PC-3 (cell line): ENCODE measurements around the gene TTC22. TPM values are rescaled to one million over a fixed set of nuclear protein-coding genes. Genes with fewer than 3 reads are reported as not detected.

ENCODE experiments used
- ATAC-seq: fragments of 200-7000 bp; cut with Tn5 transposase; 2 replicates; pipeline ENCODE4 v1.9.1; 2020; ENCODE audit warnings: mild to moderate bottlenecking, moderate library complexity
- BruUV-seq: library from RNA; stranded (reverse); fragments of 400-500 nt; replicated peaks from 2 replicates; lab custom pipeline; 2021; lab: Mats Ljungman, UMichigan
- CTCF ChIA-PET: fragments of 300-600 bp; sonication (Branson Sonifier 250); formaldehyde crosslinking; loops from one replicate; lab custom pipeline; 2022; ENCODE audit warnings: antibody characterized with exemption; lab: Charles Lee
- POLR2A ChIA-PET: fragments of 300-600 bp; sonication (Branson Sonifier 250); formaldehyde crosslinking; loops from one replicate; lab custom pipeline; 2022; ENCODE audit warnings: antibody characterized with exemption; ENCODE audit not compliant: unreplicated experiment; lab: Charles Lee
- DNase-seq: peaks from one replicate; pipeline ENCODE4 v3.0.0-alpha.2; 2015
- H2AFZ ChIP-seq: fragments of 300-600 bp; sonication (generic); 2 replicates; pipeline ENCODE4 v1.6.0; 2016; ENCODE audit warnings: antibody characterized with exemption, low read length
- H3F3A ChIP-seq: fragments of 300-600 bp; sonication (generic); one replicate; pipeline ENCODE4 v1.6.0; 2017; ENCODE audit warnings: antibody characterized with exemption, low read length, control low read depth, mild to moderate bottlenecking; ENCODE audit not compliant: unreplicated experiment
- H3K27ac ChIP-seq: fragments of 300-600 bp; sonication (generic); 2 replicates; pipeline ENCODE4 v1.5.1; 2016; ENCODE audit warnings: mild to moderate bottlenecking, low read length
- H3K27me3 ChIP-seq: fragments of 300-600 bp; sonication (generic); 2 replicates; pipeline ENCODE4 v1.6.1; 2016; ENCODE audit warnings: low read length, mixed read lengths
- H3K36me3 ChIP-seq: fragments of 300-600 bp; sonication (generic); 2 replicates; pipeline ENCODE4 v1.6.1; 2016; ENCODE audit warnings: low read depth, mixed run types, low read length, mixed read lengths
- H3K4me1 ChIP-seq: fragments of 300-600 bp; sonication (generic); 2 replicates; pipeline ENCODE4 v1.5.1; 2016; ENCODE audit warnings: low read length; ENCODE audit not compliant: insufficient read depth
- H3K4me2 ChIP-seq: fragments of 300-600 bp; sonication (generic); 2 replicates; pipeline ENCODE4 v1.6.0; 2016; ENCODE audit warnings: low read length
- H3K4me3 ChIP-seq: fragments of 300-600 bp; sonication (generic); 2 replicates; pipeline ENCODE4 v1.5.1; 2016; ENCODE audit warnings: mild to moderate bottlenecking, low read length, mixed read lengths
- H3K79me2 ChIP-seq: fragments of 300-600 bp; sonication (generic); 2 replicates; pipeline ENCODE4 v1.6.1; 2017; ENCODE audit warnings: low read length, mixed read lengths
- H3K9ac ChIP-seq: fragments of 300-600 bp; sonication (generic); 2 replicates; pipeline ENCODE4 v1.6.0; 2016; ENCODE audit warnings: mild to moderate bottlenecking, low read length
- H3K9me2 ChIP-seq: fragments of 300-600 bp; sonication (generic); replicated peaks from 2 replicates; pipeline ENCODE4 v1.6.1; 2016; ENCODE audit warnings: mixed run types, low read length, mixed read lengths
- H3K9me3 ChIP-seq: fragments of 300-600 bp; sonication (generic); 2 replicates; pipeline ENCODE4 v1.6.1; 2016; ENCODE audit warnings: low read length, mixed read lengths
- H4K20me1 ChIP-seq: fragments of 300-600 bp; sonication (generic); 2 replicates; pipeline ENCODE4 v1.6.1; 2016; ENCODE audit warnings: low read length, mixed read lengths
- EZH2 ChIP-seq: fragments of 300-600 bp; sonication (generic); IDR thresholded peaks from one replicate; pipeline ENCODE4 v1.6.1; 2017; ENCODE audit warnings: antibody characterized with exemption, mild to moderate bottlenecking, low read length; ENCODE audit not compliant: unreplicated experiment
- EZH2phosphoT487 ChIP-seq: fragments of 300-600 bp; sonication (generic); IDR thresholded peaks from 2 replicates; pipeline ENCODE4 v1.6.1; 2018; ENCODE audit warnings: mild to moderate bottlenecking, antibody characterized with exemption, low read length, borderline replicate concordance
- intact Hi-C: fragments of 100-400 bp; cut with micrococcal nuclease; formaldehyde crosslinking; loops from 2 replicates; pipeline ENCODE4 v1.9.0; 2023
- total RNA-seq: library from RNA; depleted of rRNA; stranded (reverse); fragments of >200 nt; gene quantifications from 2 replicates; pipeline ENCODE4 v1.2.3, GENCODE V29; 2014
- TF ChIP-seq, protein P1 (sequence below): fragments of 300-600 bp; sonication (generic); conservative IDR thresholded peaks from 2 replicates; pipeline ENCODE4 v1.5.1; 2017; ENCODE audit warnings: antibody characterized with exemption, low read depth, mild to moderate bottlenecking, low read length

Gene TTC22
- total RNA-seq, 1 experiment from 2014 or later = 21.8 TPM

DNA sequence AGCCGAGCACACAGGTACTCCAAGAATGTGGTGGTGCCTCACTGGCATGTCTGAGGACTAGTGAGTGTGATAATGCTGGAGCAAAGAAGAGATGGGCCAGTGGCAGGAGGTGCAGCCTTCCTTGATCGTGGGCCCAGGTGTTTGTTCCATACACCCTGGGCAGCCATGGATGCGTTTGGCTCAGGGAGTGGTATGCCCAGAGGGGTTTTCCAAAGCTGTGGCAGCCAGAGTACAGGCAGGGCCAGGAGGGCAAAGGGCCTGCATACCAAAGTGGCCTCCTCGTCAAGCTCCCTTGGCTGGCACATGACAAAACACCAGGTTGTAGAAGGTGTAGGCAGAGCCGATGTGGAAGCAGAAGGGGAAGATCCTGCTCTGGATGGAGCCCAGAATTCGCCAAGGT lies 55.8 kb downstream of the TTC22 start:
- TF ChIP-seq, protein P1, sequence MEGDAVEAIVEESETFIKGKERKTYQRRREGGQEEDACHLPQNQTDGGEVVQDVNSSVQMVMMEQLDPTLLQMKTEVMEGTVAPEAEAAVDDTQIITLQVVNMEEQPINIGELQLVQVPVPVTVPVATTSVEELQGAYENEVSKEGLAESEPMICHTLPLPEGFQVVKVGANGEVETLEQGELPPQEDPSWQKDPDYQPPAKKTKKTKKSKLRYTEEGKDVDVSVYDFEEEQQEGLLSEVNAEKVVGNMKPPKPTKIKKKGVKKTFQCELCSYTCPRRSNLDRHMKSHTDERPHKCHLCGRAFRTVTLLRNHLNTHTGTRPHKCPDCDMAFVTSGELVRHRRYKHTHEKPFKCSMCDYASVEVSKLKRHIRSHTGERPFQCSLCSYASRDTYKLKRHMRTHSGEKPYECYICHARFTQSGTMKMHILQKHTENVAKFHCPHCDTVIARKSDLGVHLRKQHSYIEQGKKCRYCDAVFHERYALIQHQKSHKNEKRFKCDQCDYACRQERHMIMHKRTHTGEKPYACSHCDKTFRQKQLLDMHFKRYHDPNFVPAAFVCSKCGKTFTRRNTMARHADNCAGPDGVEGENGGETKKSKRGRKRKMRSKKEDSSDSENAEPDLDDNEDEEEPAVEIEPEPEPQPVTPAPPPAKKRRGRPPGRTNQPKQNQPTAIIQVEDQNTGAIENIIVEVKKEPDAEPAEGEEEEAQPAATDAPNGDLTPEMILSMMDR = no peak
- TF ChIP-seq EZH2 (no peak), EZH2phosphoT487 (no peak)
- DNase-seq = no peak
- Histone ChIP-seq H3K4me2 (no peak overlapping the region), H3K9ac (no peak overlapping the region), H3K36me3 (peaks cover 22% of the 10 kb centered on the region), H3F3A (no peaks in the 10 kb centered on the region), H3K4me1 (no peaks in the 10 kb centered on the region), H3K27me3 (no peaks in the 10 kb centered on the region), H3K27ac (no peak overlapping the region), H3K4me3 (no peak overlapping the region), H3K9me3 (no peaks in the 10 kb centered on the region), H4K20me1 (no peaks in the 10 kb centered on the region), H3K79me2 (no peaks in the 10 kb centered on the region), H2AFZ (no peak overlapping the region), H3K9me2 (no peaks in the 10 kb centered on the region)
- CTCF ChIA-PET = no interaction called here
- BruUV-seq = TSS peak; percentile 21
- ATAC-seq = no peak
- POLR2A ChIA-PET = no interaction called here
- intact Hi-C loops = no loop called here

DNA sequence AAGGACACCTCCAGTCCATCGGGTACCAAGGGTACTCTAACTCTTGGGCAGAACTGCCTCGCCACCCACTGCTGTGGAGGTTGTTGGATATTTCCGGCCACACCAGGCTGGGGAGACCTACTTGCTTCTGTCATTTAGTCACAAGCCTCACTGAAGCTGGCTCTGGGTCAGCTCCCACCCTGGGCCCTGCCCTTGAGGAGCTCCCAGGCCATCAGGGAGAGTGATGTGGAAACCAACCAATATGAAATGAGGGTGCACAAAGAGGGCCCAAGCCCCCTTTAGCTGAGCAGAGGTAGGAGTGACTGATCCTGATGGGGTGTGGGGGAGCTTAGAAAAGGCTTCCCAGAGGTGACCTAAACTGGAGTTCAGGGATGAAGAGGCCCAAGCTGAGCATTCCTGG lies 56.4 kb downstream of the TTC22 start:
- Histone ChIP-seq H2AFZ (no peak overlapping the region), H3K27me3 (no peaks in the 10 kb centered on the region), H3F3A (no peaks in the 10 kb centered on the region), H3K4me1 (no peaks in the 10 kb centered on the region), H3K4me2 (no peak overlapping the region), H3K4me3 (no peak overlapping the region), H3K9ac (no peak overlapping the region), H3K36me3 (peaks cover 23% of the 10 kb centered on the region), H3K9me3 (no peaks in the 10 kb centered on the region), H3K9me2 (no peaks in the 10 kb centered on the region), H3K79me2 (no peaks in the 10 kb centered on the region), H3K27ac (no peak overlapping the region), H4K20me1 (no peaks in the 10 kb centered on the region)
- POLR2A ChIA-PET = no interaction called here
- no peak for DNase-seq
- CTCF ChIA-PET = no interaction called here
- TF ChIP-seq, protein P1 = no peak
- no peak for TF ChIP-seq EZH2phosphoT487
- no peak for TF ChIP-seq EZH2
- no peak for ATAC-seq
- intact Hi-C loops = no loop called here
- no TSS peak for BruUV-seq

DNA sequence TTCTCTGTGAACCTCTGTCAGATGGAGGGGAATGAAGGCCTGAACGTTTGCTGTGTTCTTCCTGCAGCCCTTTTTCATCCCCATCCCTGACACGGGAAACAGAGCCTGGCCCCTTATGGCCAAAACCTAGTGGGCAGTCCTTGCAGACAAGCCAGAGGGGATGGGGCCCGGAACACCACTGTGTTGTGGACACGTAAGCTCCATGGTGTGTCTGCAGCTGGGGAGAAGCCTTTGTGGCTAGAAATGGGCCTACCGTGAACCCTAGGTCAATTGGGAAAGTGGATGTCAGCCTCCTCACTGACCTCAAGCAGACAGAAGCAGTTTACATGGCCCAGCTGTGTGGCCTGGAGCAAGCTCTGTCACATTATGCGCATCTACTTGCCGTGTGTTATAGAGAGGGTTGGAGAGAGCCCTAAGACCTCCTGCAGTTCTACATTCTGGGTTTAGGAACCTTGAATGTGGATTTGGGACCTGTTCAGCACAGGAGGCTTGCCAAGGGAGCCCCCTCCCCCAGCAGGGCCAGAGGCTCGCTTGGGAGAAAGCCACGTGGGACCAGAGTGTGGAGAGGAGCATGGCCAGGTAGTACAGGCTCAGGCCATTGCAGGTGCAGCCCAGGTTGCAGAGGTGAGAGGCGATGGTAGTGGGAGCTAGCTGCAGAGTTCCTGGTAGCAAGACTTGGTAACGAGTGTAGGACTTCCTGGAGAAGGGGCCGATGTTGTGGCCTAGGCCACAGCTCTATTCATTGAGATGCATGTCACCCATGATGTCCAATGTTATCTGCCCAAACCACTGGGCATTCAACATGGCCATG lies 57.5 kb downstream of the TTC22 start:
- H4K20me1 ChIP-seq = no peaks in the 10 kb centered on the region
- CTCF ChIA-PET = no interaction called here

More for the DNA sequence above, 57.5 kb downstream of the TTC22 start:
- POLR2A ChIA-PET = no interaction called here
- Histone ChIP-seq H2AFZ (no peak overlapping the region), H3K4me3 (no peak overlapping the region), H3K9me2 (no peaks in the 10 kb centered on the region), H3K9ac (no peak overlapping the region), H3K4me1 (no peaks in the 10 kb centered on the region), H3K9me3 (no peaks in the 10 kb centered on the region), H3K27ac (no peak overlapping the region), H3K36me3 (peaks cover 30% of the 10 kb centered on the region), H3K79me2 (no peaks in the 10 kb centered on the region), H3F3A (no peaks in the 10 kb centered on the region), H3K4me2 (no peak overlapping the region), H3K27me3 (no peaks in the 10 kb centered on the region)
- no peak for DNase-seq
- BruUV-seq = no TSS peak
- intact Hi-C loops = no loop called here
- TF ChIP-seq EZH2 (no peak), EZH2phosphoT487 (no peak)
- TF ChIP-seq, protein P1 = no peak
- ATAC-seq = no peak
